ENCODE results near the gene ZBTB44.

Gene ZBTB44

GRCh38 chr11:130211781-130212401 is 102.8 kb downstream of the ZBTB44 start:
- Mint-ChIP-seq H3K4me3 (no peak overlapping the region), H3K27ac (no peak overlapping the region), H3K4me1 (ENCODE audit: low read depth) (no peaks in the 10 kb centered on the region), H3K36me3 (ENCODE audit: low read depth) (peaks cover 8% of the 10 kb centered on the region), H3K9me3 (no peaks in the 10 kb centered on the region), H3K27me3 (peaks cover 10% of the 10 kb centered on the region)
- intact Hi-C loops (cut with micrococcal nuclease) = loop anchor here (2.0 to 5.0 kb wide), 2 partner anchors 221 to 650 kb away; no protein-coding TSS in a partner anchor

GRCh38 chr11:130211144-130211543 is 103.6 kb downstream of the ZBTB44 start:
- no peaks in the 10 kb centered on the region for H3K9me3 Mint-ChIP-seq
- no peak overlapping the region for H3K27ac Mint-ChIP-seq
- H3K27me3 Mint-ChIP-seq = peaks cover 8% of the 10 kb centered on the region
- intact Hi-C loops (cut with micrococcal nuclease) = loop anchor here (5.0 kb wide), 1 partner anchor 651 kb away; no protein-coding TSS in a partner anchor
- H3K4me1 Mint-ChIP-seq (ENCODE audit: low read depth) = no peaks in the 10 kb centered on the region
- H3K36me3 Mint-ChIP-seq (ENCODE audit: low read depth) = peaks cover 8% of the 10 kb centered on the region
- H3K4me3 Mint-ChIP-seq = no peak overlapping the region

DNA sequence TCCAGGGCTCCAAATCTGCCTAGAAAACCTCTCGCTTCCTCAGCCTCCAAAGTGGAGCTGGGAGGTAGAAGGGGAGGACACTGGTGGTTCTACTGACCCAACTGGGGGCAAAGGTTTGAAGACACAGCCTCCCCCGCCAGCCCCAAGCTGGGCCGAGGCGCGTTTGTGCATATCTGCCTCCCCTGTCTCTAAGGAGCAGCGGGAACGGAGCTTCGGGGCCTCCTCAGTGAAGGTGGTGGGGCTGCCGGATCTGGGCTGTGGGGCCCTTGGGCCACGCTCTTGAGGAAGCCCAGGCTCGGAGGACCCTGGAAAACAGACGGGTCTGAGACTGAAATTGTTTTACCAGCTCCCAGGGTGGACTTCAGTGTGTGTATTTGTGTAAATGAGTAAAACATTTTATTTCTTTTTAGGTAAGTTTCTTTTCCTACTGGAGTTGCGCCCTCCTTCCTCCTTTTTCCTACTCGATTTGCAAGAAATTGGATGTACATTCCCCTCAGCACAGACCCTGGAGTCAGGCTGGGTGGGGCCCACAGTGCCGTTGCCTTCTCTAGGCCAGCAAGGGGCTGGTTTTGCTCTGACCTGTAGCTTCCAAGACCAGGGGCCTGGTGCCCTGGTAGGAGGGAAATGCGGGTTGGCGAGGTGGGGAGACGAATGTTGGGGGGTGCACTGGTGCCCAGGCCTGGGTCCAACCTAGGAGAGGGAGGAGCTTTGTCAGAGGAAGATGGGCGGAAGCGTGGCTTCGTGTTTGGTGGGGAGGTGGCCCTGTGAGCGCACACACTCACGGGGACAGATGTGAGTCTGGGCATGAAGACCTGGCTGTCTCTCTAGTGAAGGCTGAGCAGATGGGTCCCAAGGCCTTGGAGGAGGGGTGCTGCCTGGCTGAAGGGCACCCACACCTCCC is 104.5 kb downstream of the ZBTB44 start:
- H3K36me3 Mint-ChIP-seq (ENCODE audit: low read depth) = peaks cover 8% of the 10 kb centered on the region
- intact Hi-C loops (cut with micrococcal nuclease) = loop anchor here (5.0 kb wide), 1 partner anchor 652 kb away; no protein-coding TSS in a partner anchor
- no peak overlapping the region for H3K27ac Mint-ChIP-seq
- no peaks in the 10 kb centered on the region for H3K4me1 Mint-ChIP-seq (ENCODE audit: low read depth)
- no peak overlapping the region for H3K4me3 Mint-ChIP-seq
- no peaks in the 10 kb centered on the region for H3K9me3 Mint-ChIP-seq
- H3K27me3 Mint-ChIP-seq = peaks cover 2% of the 10 kb centered on the region

DNA sequence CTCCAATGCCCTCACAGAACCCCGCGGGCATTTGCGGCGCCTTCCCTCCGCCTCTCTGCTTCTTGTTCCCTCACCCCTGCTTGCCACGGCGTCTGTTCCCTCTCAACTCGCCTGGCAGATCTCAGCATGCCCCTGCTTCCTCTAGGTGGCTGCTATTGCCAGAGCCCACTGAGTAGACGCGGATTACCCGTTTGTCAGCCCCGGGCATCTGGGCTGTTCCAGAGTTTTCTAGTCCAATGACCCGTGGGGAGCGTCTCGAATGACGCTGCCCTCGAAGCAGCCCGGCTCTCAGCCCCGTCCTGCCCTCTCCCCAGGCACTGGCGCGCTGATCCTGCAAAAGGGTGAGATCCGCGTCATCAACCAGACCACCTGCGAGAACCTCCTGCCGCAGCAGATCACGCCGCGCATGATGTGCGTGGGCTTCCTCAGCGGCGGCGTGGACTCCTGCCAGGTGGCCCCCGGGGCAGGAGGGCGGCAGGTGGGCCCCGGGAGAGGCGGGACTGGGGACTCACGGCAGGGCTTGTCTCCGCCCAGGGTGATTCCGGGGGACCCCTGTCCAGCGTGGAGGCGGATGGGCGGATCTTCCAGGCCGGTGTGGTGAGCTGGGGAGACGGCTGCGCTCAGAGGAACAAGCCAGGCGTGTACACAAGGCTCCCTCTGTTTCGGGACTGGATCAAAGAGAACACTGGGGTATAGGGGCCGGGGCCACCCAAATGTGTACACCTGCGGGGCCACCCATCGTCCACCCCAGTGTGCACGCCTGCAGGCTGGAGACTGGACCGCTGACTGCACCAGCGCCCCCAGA is 105.4 kb downstream of the ZBTB44 start:
- no peak overlapping the region for H3K4me3 Mint-ChIP-seq
- no peaks in the 10 kb centered on the region for H3K27me3 Mint-ChIP-seq
- intact Hi-C loops (cut with micrococcal nuclease) = no loop called here
- no peaks in the 10 kb centered on the region for H3K4me1 Mint-ChIP-seq (ENCODE audit: low read depth)
- H3K27ac Mint-ChIP-seq = no peak overlapping the region
- peaks cover 8% of the 10 kb centered on the region for H3K36me3 Mint-ChIP-seq (ENCODE audit: low read depth)
- H3K9me3 Mint-ChIP-seq = no peaks in the 10 kb centered on the region

DNA sequence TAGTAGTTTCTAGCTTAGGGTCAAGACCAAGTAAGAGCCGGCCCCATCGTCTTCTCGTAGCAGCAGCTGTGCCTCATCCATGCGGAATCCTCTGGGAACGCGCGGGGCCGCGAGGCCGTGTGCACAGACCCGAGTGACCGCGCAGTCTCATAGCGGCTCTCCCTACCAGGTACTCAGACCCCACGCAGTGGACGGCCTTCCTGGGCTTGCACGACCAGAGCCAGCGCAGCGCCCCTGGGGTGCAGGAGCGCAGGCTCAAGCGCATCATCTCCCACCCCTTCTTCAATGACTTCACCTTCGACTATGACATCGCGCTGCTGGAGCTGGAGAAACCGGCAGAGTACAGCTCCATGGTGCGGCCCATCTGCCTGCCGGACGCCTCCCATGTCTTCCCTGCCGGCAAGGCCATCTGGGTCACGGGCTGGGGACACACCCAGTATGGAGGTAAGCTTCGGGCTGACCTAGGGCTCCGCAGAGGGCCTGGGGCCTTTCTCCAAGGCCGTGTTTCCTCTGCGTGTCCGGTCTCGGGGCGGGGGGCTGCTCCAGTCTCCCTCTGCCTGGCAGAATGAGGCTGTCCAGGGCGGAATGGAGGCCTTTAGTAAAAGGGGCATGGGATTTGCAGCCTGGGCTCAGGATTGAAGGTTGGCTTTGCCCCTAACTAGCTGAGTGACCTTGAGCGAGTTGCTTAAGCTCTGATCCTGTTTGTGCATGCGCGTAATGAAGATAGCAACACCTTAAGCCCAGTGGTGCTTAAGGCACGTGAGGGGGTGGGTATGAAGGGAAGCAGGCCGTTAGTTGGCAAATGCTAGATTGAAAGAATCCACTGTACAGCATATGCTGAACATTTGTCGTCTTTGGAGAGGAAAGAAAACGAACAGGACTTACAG is 106.2 kb downstream of the ZBTB44 start:
- Mint-ChIP-seq H3K27ac (no peak overlapping the region), H3K9me3 (no peaks in the 10 kb centered on the region), H3K27me3 (no peaks in the 10 kb centered on the region), H3K4me3 (no peak overlapping the region), H3K36me3 (ENCODE audit: low read depth) (peaks cover 8% of the 10 kb centered on the region), H3K4me1 (ENCODE audit: low read depth) (peaks cover 1% of the 10 kb centered on the region)
- intact Hi-C loops (cut with micrococcal nuclease) = no loop called here

DNA sequence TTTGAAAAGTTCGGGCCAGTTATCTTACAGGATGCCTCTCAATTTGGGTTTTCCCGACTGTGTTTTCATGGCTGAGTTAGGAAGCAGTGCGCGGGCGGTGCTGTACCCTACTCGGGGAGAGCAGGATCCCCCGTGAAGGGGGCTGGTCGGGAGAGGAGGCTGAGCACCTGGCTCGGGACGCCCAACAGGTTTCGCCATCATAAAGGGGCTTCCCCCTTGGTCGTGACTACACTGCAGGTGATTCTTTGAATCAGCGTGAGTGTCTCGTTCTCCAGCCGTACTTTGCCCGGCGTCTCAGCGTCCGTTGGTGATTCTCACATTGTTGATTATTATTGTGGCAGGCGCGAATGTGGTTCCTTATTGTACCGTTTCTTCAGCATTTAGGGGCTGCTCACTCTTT is 108.6 kb downstream of the ZBTB44 start:
- peaks cover 20% of the 10 kb centered on the region for H3K36me3 Mint-ChIP-seq (ENCODE audit: low read depth)
- no peak overlapping the region for H3K4me3 Mint-ChIP-seq
- no peak overlapping the region for H3K27ac Mint-ChIP-seq
- peaks cover 18% of the 10 kb centered on the region for H3K4me1 Mint-ChIP-seq (ENCODE audit: low read depth)
- H3K9me3 Mint-ChIP-seq = peaks cover 10% of the 10 kb centered on the region
- no peaks in the 10 kb centered on the region for H3K27me3 Mint-ChIP-seq
- intact Hi-C loops (cut with micrococcal nuclease) = no loop called here

DNA sequence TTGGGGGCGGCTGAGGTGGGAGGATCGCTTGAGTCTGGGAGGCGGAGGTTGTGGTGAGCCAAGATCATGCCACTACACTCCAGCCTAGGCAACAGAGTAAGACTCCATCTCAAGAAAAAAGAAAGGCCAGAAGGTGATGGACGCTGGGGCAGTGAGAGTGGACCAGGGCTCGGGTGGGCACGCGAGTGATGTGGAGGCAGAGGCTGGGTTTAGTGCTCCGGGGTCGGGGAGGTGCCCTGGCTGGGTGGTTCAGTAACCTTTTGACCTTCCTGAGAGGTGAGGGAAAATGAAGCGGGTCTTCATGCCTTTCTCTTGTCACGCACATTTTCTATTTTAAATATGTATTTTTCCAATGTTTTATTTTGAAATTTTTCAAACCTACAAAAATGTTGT is 110.0 kb downstream of the ZBTB44 start:
- H3K27me3 Mint-ChIP-seq = no peaks in the 10 kb centered on the region

DNA sequence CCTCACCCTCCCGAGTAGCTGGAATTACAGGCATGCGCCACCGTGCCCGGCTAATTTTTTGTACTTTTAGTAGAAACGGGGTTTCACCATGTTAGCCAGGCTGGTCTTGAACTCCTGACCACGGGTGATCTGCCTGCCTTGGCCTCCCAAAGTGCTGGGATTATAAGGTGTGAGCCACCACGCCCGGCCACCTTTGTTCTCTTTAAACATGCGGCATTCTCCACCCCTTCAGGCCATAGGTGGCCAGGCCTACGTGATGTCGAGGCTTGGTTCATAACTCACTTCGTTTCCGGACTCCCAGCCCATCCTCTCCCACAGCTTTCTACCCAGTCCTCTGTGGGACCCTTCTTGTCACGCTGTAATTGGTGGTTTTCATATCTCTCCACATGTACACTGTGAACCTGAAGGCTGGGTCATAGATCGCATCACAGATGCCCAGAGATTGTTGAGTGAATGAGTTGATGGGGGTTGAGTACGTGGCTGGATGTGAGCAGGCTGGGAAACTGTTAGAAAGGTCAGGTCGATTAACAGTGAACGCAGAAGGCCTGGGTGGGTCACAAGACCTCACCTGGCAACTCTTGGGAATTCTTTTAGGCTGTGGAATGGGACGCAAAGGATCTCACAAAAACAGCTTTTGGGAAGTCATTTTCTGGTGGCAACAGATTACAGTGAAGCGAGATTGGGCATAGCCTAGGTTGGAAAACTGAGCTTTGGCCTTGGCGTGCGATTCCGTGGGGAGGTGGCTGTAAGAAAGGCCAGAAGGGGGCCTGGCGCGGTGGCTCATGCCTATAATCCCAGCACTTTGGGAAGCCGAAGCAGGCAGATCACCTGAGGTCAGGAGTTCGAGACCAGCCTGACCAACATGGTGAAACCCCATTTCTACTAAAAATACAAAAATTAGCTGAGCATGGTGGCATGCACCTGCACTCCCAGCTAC is 110.7 kb downstream of the ZBTB44 start:
- no peaks in the 10 kb centered on the region for H3K27me3 Mint-ChIP-seq
- peaks cover 10% of the 10 kb centered on the region for H3K9me3 Mint-ChIP-seq
- peaks cover 18% of the 10 kb centered on the region for H3K4me1 Mint-ChIP-seq (ENCODE audit: low read depth)
- H3K4me3 Mint-ChIP-seq = no peak overlapping the region
- intact Hi-C loops (cut with micrococcal nuclease) = no loop called here
- H3K36me3 Mint-ChIP-seq (ENCODE audit: low read depth) = peaks cover 30% of the 10 kb centered on the region
- no peak overlapping the region for H3K27ac Mint-ChIP-seq

More for the DNA sequence above, 110.0 kb downstream of the ZBTB44 start:
- peaks cover 27% of the 10 kb centered on the region for H3K36me3 Mint-ChIP-seq (ENCODE audit: low read depth)
- no peak overlapping the region for H3K4me3 Mint-ChIP-seq
- intact Hi-C loops (cut with micrococcal nuclease) = no loop called here
- peaks cover 10% of the 10 kb centered on the region for H3K9me3 Mint-ChIP-seq
- no peak overlapping the region for H3K27ac Mint-ChIP-seq
- H3K4me1 Mint-ChIP-seq (ENCODE audit: low read depth) = peaks cover 18% of the 10 kb centered on the region

- Mint-ChIP-seq H3K27me3 (no peaks in the 10 kb centered on the region), H3K36me3 (ENCODE audit: low read depth) (peaks cover 31% of the 10 kb centered on the region), H3K9me3 (peaks cover 10% of the 10 kb centered on the region), H3K4me1 (ENCODE audit: low read depth) (peaks cover 18% of the 10 kb centered on the region), H3K27ac (no peak overlapping the region), H3K4me3 (no peak overlapping the region)
- intact Hi-C loops (cut with micrococcal nuclease) = no loop called here
Observed at GRCh38 chr11:130202818-130203689, 111.7 kb downstream of the ZBTB44 start.

GRCh38 chr11:130202009-130202817 is 112.5 kb downstream of the ZBTB44 start:
- H3K9me3 Mint-ChIP-seq = peaks cover 10% of the 10 kb centered on the region
- intact Hi-C loops (cut with micrococcal nuclease) = no loop called here
- H3K36me3 Mint-ChIP-seq (ENCODE audit: low read depth) = peaks cover 30% of the 10 kb centered on the region
- peaks cover 18% of the 10 kb centered on the region for H3K4me1 Mint-ChIP-seq (ENCODE audit: low read depth)
- no peak overlapping the region for H3K4me3 Mint-ChIP-seq
- no peaks in the 10 kb centered on the region for H3K27me3 Mint-ChIP-seq
- H3K27ac Mint-ChIP-seq = no peak overlapping the region

- intact Hi-C loops (cut with micrococcal nuclease) = no loop called here
- Mint-ChIP-seq H3K27me3 (no peaks in the 10 kb centered on the region), H3K36me3 (ENCODE audit: low read depth) (peaks cover 30% of the 10 kb centered on the region), H3K27ac (no peak overlapping the region), H3K9me3 (peaks cover 10% of the 10 kb centered on the region), H3K4me1 (ENCODE audit: low read depth) (peaks cover 18% of the 10 kb centered on the region), H3K4me3 (no peak overlapping the region)
Observed at GRCh38 chr11:130201026-130201425, 113.7 kb downstream of the ZBTB44 start.
